Chondrocyte (in vitro differentiated cells): Measurements from ENCODE around the gene ANXA3. TPM values are rescaled to one million over a fixed set of nuclear protein-coding genes. Genes with fewer than 3 reads are reported as not detected.
"Not testable (repeated sequence)": the region's sequence is repeated elsewhere in the genome, so short reads cannot be mapped to it uniquely, and the experiment has no call there.

Source experiments
- DNase-seq: peaks from one replicate; pipeline ENCODE4 v3.0.0; 2021; ENCODE audit warnings: mixed read lengths, low spot score
- H3K27ac Mint-ChIP-seq: one replicate; pipeline ENCODE4 v1.8.0; 2021; ENCODE audit warnings: mild to moderate bottlenecking, moderate library complexity, mixed read lengths; ENCODE audit not compliant: unreplicated experiment
- H3K27me3 Mint-ChIP-seq: 2 replicates; pipeline ENCODE4 v1.8.0; 2021; ENCODE audit warnings: low read depth, mixed read lengths
- H3K36me3 Mint-ChIP-seq: 2 replicates; pipeline ENCODE4 v1.8.0; 2021; ENCODE audit warnings: low read depth, mixed read lengths
- H3K4me1 Mint-ChIP-seq: 2 replicates; pipeline ENCODE4 v1.8.0; 2021; ENCODE audit warnings: low read depth, mild to moderate bottlenecking, mixed read lengths
- H3K4me3 Mint-ChIP-seq: one replicate; pipeline ENCODE4 v1.8.0; 2021; ENCODE audit warnings: mild to moderate bottlenecking, moderate library complexity, mixed read lengths; ENCODE audit not compliant: unreplicated experiment
- H3K9me3 Mint-ChIP-seq: 2 replicates; pipeline ENCODE4 v1.8.0; 2021; ENCODE audit warnings: low read depth, mixed read lengths
- CTCF ChIP-seq: fragments of 200-600 bp; sonication (generic); IDR thresholded peaks from 2 replicates; pipeline ENCODE4 v1.5.0; 2021; ENCODE audit warnings: antibody characterized with exemption, mild to moderate bottlenecking, moderate library complexity
- total RNA-seq: library from RNA; stranded (reverse); gene quantifications from 3 replicates; pipeline ENCODE4 v1.2.1, GENCODE V29; 2021

The ANXA3 gene
- total RNA-seq, 1 donor from 2014 or later = 21.9 TPM

DNA sequence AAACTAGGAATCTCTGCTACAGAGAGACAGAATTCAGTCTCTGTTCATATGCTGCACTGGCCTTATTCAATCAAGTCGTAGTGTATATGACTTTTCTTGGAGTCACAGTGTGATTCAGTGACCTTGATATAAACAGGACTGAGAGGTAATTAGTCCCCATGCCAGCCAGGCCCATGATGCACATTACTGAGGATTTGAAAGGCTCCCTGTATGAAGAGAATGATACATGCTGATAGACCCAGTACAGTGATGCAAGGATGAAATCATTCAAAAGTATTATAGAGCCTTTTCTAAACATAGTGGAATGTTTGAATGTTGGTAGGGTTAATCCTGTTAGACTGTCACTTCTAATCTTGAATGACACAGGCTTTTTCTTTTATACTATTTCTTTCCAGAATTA, 34.1 kb downstream of the ANXA3 start:
- TF ChIP-seq CTCF = no peak
- Mint-ChIP-seq H3K27me3 (no peaks in the 10 kb centered on the region), H3K4me1 (no peaks in the 10 kb centered on the region), H3K27ac (no peak overlapping the region), H3K36me3 (peaks cover 9% of the 10 kb centered on the region), H3K4me3 (no peak overlapping the region), H3K9me3 (peaks cover 2% of the 10 kb centered on the region)
- no peak for DNase-seq

GRCh38 chr4:78588894-78589545, 37.5 kb downstream of the ANXA3 start:
- Mint-ChIP-seq H3K36me3 (peaks cover 6% of the 10 kb centered on the region), H3K27ac (no peak overlapping the region), H3K27me3 (no peaks in the 10 kb centered on the region), H3K4me3 (no peak overlapping the region), H3K4me1 (peaks cover 9% of the 10 kb centered on the region), H3K9me3 (peaks cover 4% of the 10 kb centered on the region)
- no peak for TF ChIP-seq CTCF
- no peak for DNase-seq

DNA sequence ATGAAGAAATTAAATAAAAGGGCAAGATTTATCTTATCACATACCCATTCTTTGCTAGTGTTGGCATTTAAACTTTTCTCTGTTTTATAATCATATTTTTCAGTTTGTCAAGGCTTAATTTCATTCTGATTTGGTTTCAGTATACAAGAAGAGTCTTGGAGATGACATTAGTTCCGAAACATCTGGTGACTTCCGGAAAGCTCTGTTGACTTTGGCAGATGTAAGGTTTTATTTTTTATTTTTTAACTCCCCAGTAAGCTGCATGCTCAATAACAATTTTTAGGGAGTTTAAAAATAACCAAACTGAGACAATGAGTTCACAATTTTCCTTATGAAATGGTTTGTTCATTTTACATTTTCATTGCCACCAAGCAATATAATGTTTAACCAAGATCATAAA, 39.8 kb downstream of the ANXA3 start:
- Mint-ChIP-seq H3K9me3 (peaks cover 2% of the 10 kb centered on the region), H3K27ac (no peak overlapping the region), H3K27me3 (no peaks in the 10 kb centered on the region), H3K4me3 (no peak overlapping the region), H3K36me3 (peaks cover 5% of the 10 kb centered on the region), H3K4me1 (peaks cover 9% of the 10 kb centered on the region)
- TF ChIP-seq CTCF = no peak
- no peak for DNase-seq

DNA sequence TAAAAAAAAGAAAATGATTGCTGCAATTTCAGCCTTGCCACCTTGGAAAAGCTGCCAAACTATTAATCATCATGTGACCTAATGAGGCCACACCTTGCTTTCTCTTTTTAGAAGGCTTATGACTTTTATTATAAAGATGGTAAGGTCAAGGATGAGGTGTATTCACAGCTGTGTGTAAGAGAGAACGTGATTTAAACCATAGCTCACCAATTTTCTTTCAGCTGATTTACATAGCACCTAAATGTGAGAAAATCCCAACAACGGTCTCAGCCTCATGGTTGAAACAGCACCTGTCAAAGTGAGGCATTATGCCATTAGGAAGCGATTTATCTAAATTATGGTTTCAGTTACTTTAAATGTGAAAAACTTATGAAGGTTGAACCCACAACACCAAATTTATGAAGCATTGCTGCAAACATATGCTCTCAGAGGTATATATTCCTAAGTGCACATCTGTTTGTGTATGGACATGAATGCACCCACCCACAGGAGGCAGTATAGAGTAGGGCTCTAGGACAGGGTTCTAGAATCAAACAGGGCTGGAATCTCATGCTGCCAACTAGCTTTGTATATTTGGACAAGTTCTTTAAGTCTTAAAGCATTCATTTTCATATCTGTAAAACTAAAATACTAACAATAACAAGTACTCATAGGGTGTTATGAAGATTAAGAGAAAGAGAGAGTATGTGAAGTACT, 40.7 kb downstream of the ANXA3 start:
- H3K27ac Mint-ChIP-seq = no peak overlapping the region
- H3K4me3 Mint-ChIP-seq = no peak overlapping the region
- peaks cover 9% of the 10 kb centered on the region for H3K4me1 Mint-ChIP-seq
- peaks cover 5% of the 10 kb centered on the region for H3K36me3 Mint-ChIP-seq
- peak; percentile 54 for TF ChIP-seq CTCF
- no peak for DNase-seq
- peaks cover 2% of the 10 kb centered on the region for H3K9me3 Mint-ChIP-seq
- H3K27me3 Mint-ChIP-seq = no peaks in the 10 kb centered on the region

DNA sequence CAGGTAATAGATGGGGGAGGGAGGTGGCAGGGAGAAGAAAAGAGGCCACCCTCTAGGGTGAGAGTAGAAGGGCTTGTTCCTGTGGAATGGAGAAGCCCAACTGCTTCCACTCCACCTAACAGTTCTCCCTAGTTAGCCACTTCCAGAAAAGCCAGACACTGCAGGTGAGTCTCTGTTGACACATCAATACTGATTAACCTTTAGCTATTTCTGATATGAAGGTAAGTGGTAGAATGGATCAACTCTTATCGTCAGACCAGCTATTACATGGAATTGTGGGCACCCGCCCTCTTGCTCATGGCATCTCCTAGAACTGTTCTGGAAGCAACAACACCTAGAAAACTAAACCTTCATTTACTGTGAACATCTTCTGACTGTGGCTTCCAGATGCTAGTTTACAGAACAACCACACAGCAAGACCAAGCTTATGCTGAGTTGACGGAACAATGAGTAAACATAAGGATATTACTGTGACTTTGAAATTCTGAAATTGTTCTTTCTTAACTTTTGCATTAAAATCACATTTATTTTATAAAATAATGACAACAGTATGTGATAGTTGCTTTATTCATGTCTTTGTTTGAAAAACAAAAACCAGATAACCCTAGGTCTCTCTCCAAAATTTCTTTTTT, 44.7 kb downstream of the ANXA3 start:
- Mint-ChIP-seq H3K4me1 (peaks cover 5% of the 10 kb centered on the region), H3K4me3 (no peak overlapping the region), H3K27ac (no peak overlapping the region), H3K36me3 (peaks cover 10% of the 10 kb centered on the region), H3K27me3 (no peaks in the 10 kb centered on the region), H3K9me3 (peaks cover 2% of the 10 kb centered on the region)
- no peak for DNase-seq
- TF ChIP-seq CTCF = no peak

- peaks cover 18% of the 10 kb centered on the region for H3K36me3 Mint-ChIP-seq
- not testable (repeated sequence) for H3K27ac Mint-ChIP-seq
These were observed 46.9 kb downstream of the ANXA3 start for GRCh38 chr4:78598431-78598830.

More at GRCh38 chr4:78598431-78598830, 46.9 kb downstream of the ANXA3 start:
- H3K9me3 Mint-ChIP-seq, H3K27me3 Mint-ChIP-seq, DNase-seq, H3K4me3 Mint-ChIP-seq, H3K4me1 Mint-ChIP-seq: not testable (repeated sequence)
